AG10803 (cell line): ENCODE measurements around the gene SLC27A1.
A peak's percentile ranks its signal among the peaks of the same experiment; 100 is the strongest.

ENCODE experiments used
- DNase-seq: peaks from one replicate; pipeline ENCODE4 v3.0.0; 2010; ENCODE audit warnings: low read depth
- H3K4me3 ChIP-seq: 2 replicates; pipeline ENCODE4 v1.5.1; 2011; ENCODE audit warnings: mild to moderate bottlenecking, low read length, control low read depth
- CTCF ChIP-seq: conservative IDR thresholded peaks from 2 replicates; pipeline ENCODE4 v1.5.1; 2011; ENCODE audit warnings: mild to moderate bottlenecking, low read length, control low read depth, inconsistent platforms

SLC27A1 gene

GRCh38 chr19:17532557-17532956 is 62.2 kb downstream of the SLC27A1 start:
- TF ChIP-seq CTCF: no peak
- no peak for DNase-seq
- H3K4me3 ChIP-seq: no peak overlapping the region

GRCh38 chr19:17534767-17535166 is 64.4 kb downstream of the SLC27A1 start:
- H3K4me3 ChIP-seq: no peak overlapping the region
- no peak for TF ChIP-seq CTCF
- DNase-seq: no peak

GRCh38 chr19:17536955-17537354 is 66.6 kb downstream of the SLC27A1 start:
- TF ChIP-seq CTCF: no peak
- no peak overlapping the region for H3K4me3 ChIP-seq
- DNase-seq: no peak

GRCh38 chr19:17538684-17539237 is 68.4 kb downstream of the SLC27A1 start:
- TF ChIP-seq CTCF: no peak
- peak overlapping the region; percentile 60 for H3K4me3 ChIP-seq
- no peak for DNase-seq

GRCh38 chr19:17539238-17540117 is 69.2 kb downstream of the SLC27A1 start:
- peak; percentile 24 for TF ChIP-seq CTCF
- H3K4me3 ChIP-seq: peak overlapping the region; percentile 60
- DNase-seq: peak; percentile 92

GRCh38 chr19:17540174-17540573 is 69.8 kb downstream of the SLC27A1 start:
- TF ChIP-seq CTCF: no peak
- no peak overlapping the region for H3K4me3 ChIP-seq
- no peak for DNase-seq

- no peak overlapping the region for H3K4me3 ChIP-seq
- DNase-seq: no peak
- TF ChIP-seq CTCF: no peak
These were observed 70.9 kb downstream of the SLC27A1 start for GRCh38 chr19:17541184-17541759.
